Endothelial cell of umbilical vein (primary cell): ENCODE measurements around the gene MAPK11. TPM values are rescaled to one million over a fixed set of nuclear protein-coding genes. Genes with fewer than 3 reads are reported as not detected.

Source experiments
- BruUV-seq: library from RNA; stranded (reverse); fragments of 400-500 nt; replicated peaks from 2 replicates; lab custom pipeline; 2021; lab: Mats Ljungman, UMichigan
- CTCF ChIA-PET: fragments of 300-600, 350-600 bp; sonication (Branson Sonifier 250); formaldehyde crosslinking; loops from one replicate; lab custom pipeline; 2021; ENCODE audit warnings: antibody characterized with exemption, inconsistent platforms; lab: Charles Lee
- POLR2A ChIA-PET: fragments of 300-600, 350-600 bp; sonication (Branson Sonifier 250); formaldehyde crosslinking; loops from one replicate; lab custom pipeline; 2021; ENCODE audit warnings: antibody characterized with exemption, inconsistent platforms; lab: Charles Lee
- DNase-seq: peaks from one replicate; pipeline ENCODE4 v3.0.0-alpha.2; 2011; ENCODE audit warnings: low read depth, low spot score
- FAIRE-seq: peaks from 2 replicates; lab custom pipeline; 2011; peaks lifted over from hg19 to GRCh38; lab: Jason Lieb, UNC
- H2AFZ ChIP-seq: 2 replicates; pipeline ENCODE4 v1.6.0; 2012; ENCODE audit warnings: low read depth, low read length, control low read depth, inconsistent platforms
- H3K27ac ChIP-seq: 2 replicates; pipeline ENCODE4 v1.5.1; 2011; ENCODE audit warnings: low read depth, mild to moderate bottlenecking, control low read depth, low read length, moderate library complexity; ENCODE audit not compliant: insufficient read depth
- H3K27me3 ChIP-seq, 2 experiments: 2 replicates each; pipeline versions ENCODE4 v1.6.0 to v1.6.1; 2011; ENCODE audit warnings: low read length in 2 of 2, mixed read lengths in 1 of 2; ENCODE audit not compliant: control insufficient read depth in 2 of 2, insufficient read depth in 2 of 2
- H3K36me3 ChIP-seq, 2 experiments: 2 replicates in 1 of 2; 3 replicates in 1 of 2; pipeline ENCODE4 v1.5.1; 2011; ENCODE audit warnings: low read length in 2 of 2, mild to moderate bottlenecking in 1 of 2, moderate library complexity in 1 of 2; ENCODE audit not compliant: control insufficient read depth in 2 of 2, insufficient read depth in 2 of 2; ENCODE audit errors: extremely low read depth in 1 of 2
- H3K4me1 ChIP-seq: 3 replicates; pipeline ENCODE4 v1.5.1; 2011; ENCODE audit warnings: mild to moderate bottlenecking, low read length; ENCODE audit not compliant: control insufficient read depth, insufficient read depth; ENCODE audit errors: extremely low read depth
- H3K4me2 ChIP-seq: 2 replicates; pipeline ENCODE4 v1.6.1; 2011; ENCODE audit warnings: low read length, control low read depth, mixed read lengths; ENCODE audit not compliant: insufficient read depth
- H3K4me3 ChIP-seq, 3 experiments: fragments of 200-600 bp in 1 of 3; sonication (generic), shearing (Covaris generic) in 1 of 3; replicated peaks in 1 of 3; 2 replicates each; pipeline ENCODE4 v1.5.1; 2011 to 2016; ENCODE audit warnings: control low read depth in 3 of 3, low read length in 3 of 3, mild to moderate bottlenecking in 2 of 3, inconsistent platforms in 1 of 3, low read depth in 1 of 3, moderate library complexity in 1 of 3; ENCODE audit not compliant: insufficient read depth in 1 of 3
- H3K79me2 ChIP-seq: 2 replicates; pipeline ENCODE4 v1.6.0; 2012; ENCODE audit warnings: low read length, inconsistent platforms; ENCODE audit not compliant: control insufficient read depth, insufficient read depth
- H3K9ac ChIP-seq: replicated peaks from 2 replicates; pipeline ENCODE3; 2011; ENCODE audit warnings: low read length, control low read depth; ENCODE audit not compliant: insufficient read depth; ENCODE audit errors: extremely low read depth
- H3K9me1 ChIP-seq: replicated peaks from 3 replicates; pipeline ENCODE4 v1.6.0; 2011; ENCODE audit warnings: mild to moderate bottlenecking, low read length; ENCODE audit not compliant: control insufficient read depth, insufficient read depth; ENCODE audit errors: extremely low read depth
- H3K9me3 ChIP-seq: replicated peaks from 2 replicates; pipeline ENCODE4 v1.5.1; 2012; ENCODE audit warnings: low read length, inconsistent platforms; ENCODE audit not compliant: control insufficient read depth, insufficient read depth
- H4K20me1 ChIP-seq: replicated peaks from 2 replicates; pipeline ENCODE3; 2011; ENCODE audit warnings: mild to moderate bottlenecking, low read length; ENCODE audit not compliant: control insufficient read depth, insufficient read depth; ENCODE audit errors: extremely low read depth
- EZH2 ChIP-seq: IDR thresholded peaks from 2 replicates; pipeline ENCODE4 v1.6.1; 2012; ENCODE audit warnings: borderline replicate concordance, low read depth, mild to moderate bottlenecking, moderate library complexity, low read length, inconsistent platforms; ENCODE audit not compliant: severe bottlenecking
- FOS ChIP-seq: IDR thresholded peaks from 2 replicates; pipeline ENCODE4 v1.6.1; 2011; ENCODE audit warnings: mild to moderate bottlenecking, low read length, moderate library complexity, borderline replicate concordance; ENCODE audit not compliant: insufficient read depth
- GATA2 ChIP-seq: IDR thresholded peaks from 2 replicates; pipeline ENCODE4 v1.7.0; 2011; ENCODE audit warnings: low read depth, mild to moderate bottlenecking, moderate library complexity, mixed read lengths, low read length; ENCODE audit not compliant: insufficient read length, insufficient read depth
- POLR2A ChIP-seq: IDR thresholded peaks from 2 replicates; pipeline ENCODE4 v1.6.1; 2012; ENCODE audit warnings: low read depth, mild to moderate bottlenecking, control low read depth, low read length
- POLR2AphosphoS5 ChIP-seq: IDR thresholded peaks from 2 replicates; pipeline ENCODE4 v1.6.1; 2012; ENCODE audit warnings: low read depth, mild to moderate bottlenecking, control low read depth, low read length, moderate library complexity; ENCODE audit not compliant: insufficient read depth
- dilution Hi-C: fragments of 300-500 bp; cut with MboI; formaldehyde crosslinking; loops from one replicate; pipeline ENCODE4 v1.15.0; 2019; ENCODE audit warnings: low sequenced_read_pairs; ENCODE audit not compliant: extremely low pct_ligation_motif_present
- intact Hi-C: fragments of 100-400 bp; cut with micrococcal nuclease; formaldehyde crosslinking; loops from one replicate; pipeline ENCODE4 v1.10.0; 2022
- polyA plus RNA-seq, 4 experiments: library from polyadenylated mRNA; depleted of rRNA in 3 of 4; stranded (reverse) in 3 of 4; unstranded in 1 of 4; fragments of >200 nt; gene quantifications; 2 replicates each; pipeline versions ENCODE4 v1.2.1 to v1.2.3, GENCODE V29; 2011 to 2012; ENCODE audit warnings: missing spikeins in 1 of 4
- total RNA-seq: library from RNA; stranded (reverse); gene quantifications from 2 replicates; pipeline ENCODE4 v1.2.3, GENCODE V29; 2021
- TF ChIP-seq, protein P1 (sequence below), 2 donors: IDR thresholded peaks; 1 replicate in 1 of 2; 2 replicates in 1 of 2; pipeline ENCODE4 v1.5.1; 2011; ENCODE audit warnings: low read length in 2 of 2, mild to moderate bottlenecking in 2 of 2, moderate library complexity in 2 of 2, control low read depth in 1 of 2, inconsistent platforms in 1 of 2, low read depth in 1 of 2; ENCODE audit not compliant: insufficient read depth in 1 of 2; ENCODE audit errors: extremely low read depth in 1 of 2

The MAPK11 gene
- total and polyA plus RNA-seq, 2 donors (not counting 3 experiments of a cell fraction or from before 2014, with no cell fraction given): 22.8 to 26.3 TPM

DNA sequence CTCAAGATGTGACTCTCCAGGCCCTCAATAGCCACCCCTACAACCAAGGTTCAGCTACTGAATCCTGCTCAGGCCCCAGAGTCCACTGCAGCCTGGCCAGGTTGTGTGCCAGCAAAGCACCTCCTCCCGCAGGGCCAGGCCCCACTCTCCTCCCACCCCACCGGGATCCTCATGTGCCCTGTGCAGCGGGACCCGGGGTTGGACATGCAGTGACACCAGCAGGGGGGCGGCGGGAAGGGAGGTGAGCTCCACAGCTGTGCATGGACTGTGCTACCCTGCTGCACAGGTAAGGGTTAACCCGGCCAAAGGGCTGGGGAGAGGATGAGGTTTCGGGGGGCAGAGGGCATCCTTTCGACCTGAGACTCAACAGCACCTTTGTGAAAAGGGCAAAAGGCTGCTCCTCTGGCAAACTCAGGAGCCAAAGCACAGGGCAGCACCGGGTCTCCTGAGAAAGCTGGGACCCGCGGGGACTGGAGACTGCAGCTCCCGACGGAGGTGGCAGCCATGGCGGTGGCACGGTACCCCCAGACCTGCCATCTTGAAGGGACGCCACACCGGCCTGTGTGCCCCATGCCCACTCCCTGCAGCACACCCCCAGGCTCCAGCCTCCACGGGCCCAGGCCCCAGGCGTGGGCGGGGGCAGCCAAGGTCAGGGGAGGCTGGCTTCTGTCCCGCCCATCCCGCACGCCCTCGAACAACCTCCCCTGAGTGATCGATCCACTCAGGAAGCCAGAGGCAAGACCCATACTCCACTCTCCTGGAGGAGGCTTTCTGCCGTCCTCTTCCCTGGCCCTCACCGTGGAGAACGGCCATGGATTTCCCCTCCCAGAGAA is 26.7 kb upstream of the MAPK11 start:
- POLR2A ChIA-PET: interaction anchor here (0.7 to 0.8 kb wide), 2 partner anchors 9 to 38 kb away, joined by 7 to 8 read pairs; no protein-coding TSS in a partner anchor

DNA sequence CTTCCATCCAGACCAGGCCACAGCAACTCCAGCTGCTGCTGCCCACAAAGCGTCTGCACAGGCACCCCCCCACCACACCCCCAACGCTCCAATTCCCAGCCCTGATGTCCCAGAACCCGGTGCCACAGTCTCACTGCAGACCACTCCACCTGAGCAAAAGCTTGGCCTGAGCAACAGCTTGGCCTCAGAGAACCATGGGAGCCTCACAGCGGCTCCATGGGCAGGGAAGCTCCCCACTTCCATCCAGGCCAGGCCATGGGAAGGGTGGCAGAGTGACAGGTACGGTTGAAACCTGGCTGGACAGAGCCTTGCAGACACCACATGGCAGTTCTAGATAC is 24.1 kb upstream of the MAPK11 start:
- Histone ChIP-seq H3K9me3 (no peaks in the 10 kb centered on the region), H3K4me1 (peaks cover 20% of the 10 kb centered on the region), H3K36me3 (peaks cover 7 to 25% of the 10 kb centered on the region in 2 experiments), H3K4me3 (no peak overlapping the region), H3K27ac (peak overlapping the region; percentile 92), H3K79me2 (peaks cover 82% of the 10 kb centered on the region), H2AFZ (no peak overlapping the region), H3K27me3 (no peaks in the 10 kb centered on the region), H4K20me1 (no peaks in the 10 kb centered on the region), H3K4me2 (no peak overlapping the region), H3K9ac (peak overlapping the region; percentile 30), H3K9me1 (no peaks in the 10 kb centered on the region)
- no TSS peak for BruUV-seq
- DNase-seq (no peak), FAIRE-seq (no peak)
- TF ChIP-seq POLR2A (peak; percentile 5), EZH2 (no peak), POLR2AphosphoS5 (peak; percentile 1)
- TF ChIP-seq, protein P1, sequence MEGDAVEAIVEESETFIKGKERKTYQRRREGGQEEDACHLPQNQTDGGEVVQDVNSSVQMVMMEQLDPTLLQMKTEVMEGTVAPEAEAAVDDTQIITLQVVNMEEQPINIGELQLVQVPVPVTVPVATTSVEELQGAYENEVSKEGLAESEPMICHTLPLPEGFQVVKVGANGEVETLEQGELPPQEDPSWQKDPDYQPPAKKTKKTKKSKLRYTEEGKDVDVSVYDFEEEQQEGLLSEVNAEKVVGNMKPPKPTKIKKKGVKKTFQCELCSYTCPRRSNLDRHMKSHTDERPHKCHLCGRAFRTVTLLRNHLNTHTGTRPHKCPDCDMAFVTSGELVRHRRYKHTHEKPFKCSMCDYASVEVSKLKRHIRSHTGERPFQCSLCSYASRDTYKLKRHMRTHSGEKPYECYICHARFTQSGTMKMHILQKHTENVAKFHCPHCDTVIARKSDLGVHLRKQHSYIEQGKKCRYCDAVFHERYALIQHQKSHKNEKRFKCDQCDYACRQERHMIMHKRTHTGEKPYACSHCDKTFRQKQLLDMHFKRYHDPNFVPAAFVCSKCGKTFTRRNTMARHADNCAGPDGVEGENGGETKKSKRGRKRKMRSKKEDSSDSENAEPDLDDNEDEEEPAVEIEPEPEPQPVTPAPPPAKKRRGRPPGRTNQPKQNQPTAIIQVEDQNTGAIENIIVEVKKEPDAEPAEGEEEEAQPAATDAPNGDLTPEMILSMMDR (IDR thresholded peaks at IDR 0.05; ENCODE audit: extremely low read depth in 1 of 2, insufficient read depth in 1 of 2, low read depth in 1 of 2, low read length in 2 of 2): no peak
- dilution Hi-C loops (no loop called here), intact Hi-C loops (loop anchor here (1.0 to 5.0 kb wide), 2 partner anchors 32 to 48 kb away; partner anchors contain the start of gene PPP6R2)
- ChIA-PET CTCF (interaction anchor here (1.0 to 5.8 kb wide), 10 partner anchors 9 to 232 kb away, joined by 3 to 29 read pairs (median 13); partner anchors contain the start of gene DENND6B), POLR2A (interaction anchor here (0.6 to 2.0 kb wide), 2 partner anchors 12 to 150 kb away, joined by 3 to 9 read pairs; no protein-coding TSS in a partner anchor)

More for the DNA sequence above, 26.7 kb upstream of the MAPK11 start:
- H3K9me1 ChIP-seq: no peaks in the 10 kb centered on the region
- peaks cover 82% of the 10 kb centered on the region for H3K79me2 ChIP-seq
- H3K4me1 ChIP-seq: peaks cover 28% of the 10 kb centered on the region
- no peaks in the 10 kb centered on the region for H3K9me3 ChIP-seq
- TF ChIP-seq GATA2 (no peak), POLR2AphosphoS5 (no peak), FOS (no peak)
- no peaks in the 10 kb centered on the region for H3K27me3 ChIP-seq
- intact Hi-C loops: no loop called here
- H3K4me2 ChIP-seq: no peak overlapping the region
- no peaks in the 10 kb centered on the region for H4K20me1 ChIP-seq
- no peak for FAIRE-seq
- dilution Hi-C loops: no loop called here
- no peak for DNase-seq
- H3K9ac ChIP-seq: no peak overlapping the region
- H2AFZ ChIP-seq: no peak overlapping the region
- CTCF ChIA-PET: interaction anchor here (0.6 to 1.0 kb wide), 3 partner anchors 15 to 44 kb away, joined by 3 to 4 read pairs (median 3); no protein-coding TSS in a partner anchor
- BruUV-seq: no TSS peak
- H3K4me3 ChIP-seq: no peak overlapping the region
- H3K36me3 ChIP-seq: peaks cover 0 to 3% of the 10 kb centered on the region in 2 experiments
- no peak overlapping the region for H3K27ac ChIP-seq
